ENCODE measurements around the gene NOX4.
"Not testable (repeated sequence)": the region's sequence is repeated elsewhere in the genome, so short reads cannot be mapped to it uniquely, and the experiment has no call there.

Gene NOX4

GRCh38 chr11:89378986-89379385 is 112.2 kb downstream of the NOX4 start:
- DNase-seq = not testable (repeated sequence)

GRCh38 chr11:89369356-89369755 is 121.8 kb downstream of the NOX4 start:
- DNase-seq = not testable (repeated sequence)

GRCh38 chr11:89364856-89365255 is 126.3 kb downstream of the NOX4 start:
- DNase-seq = not testable (repeated sequence)

- no peak for DNase-seq
These were observed 129.4 kb downstream of the NOX4 start for GRCh38 chr11:89361734-89362133.

GRCh38 chr11:89359208-89359607 is 132.0 kb downstream of the NOX4 start:
- DNase-seq = not testable (repeated sequence)

GRCh38 chr11:89358761-89359160 is 132.4 kb downstream of the NOX4 start:
- no peak for DNase-seq

- no peak for DNase-seq
These were observed 135.5 kb downstream of the NOX4 start for GRCh38 chr11:89355646-89356045.

GRCh38 chr11:89354513-89354912 is 136.7 kb downstream of the NOX4 start:
- not testable (repeated sequence) for DNase-seq

GRCh38 chr11:89347071-89347470 is 144.1 kb downstream of the NOX4 start:
- DNase-seq = no peak

GRCh38 chr11:89346601-89347000 is 144.6 kb downstream of the NOX4 start:
- no peak for DNase-seq

- not testable (repeated sequence) for DNase-seq
These were observed 148.1 kb downstream of the NOX4 start for GRCh38 chr11:89342880-89343572.

GRCh38 chr11:89340450-89340849 is 150.7 kb downstream of the NOX4 start:
- DNase-seq = not testable (repeated sequence)

- DNase-seq = not testable (repeated sequence)
These were observed 153.1 kb downstream of the NOX4 start for GRCh38 chr11:89338073-89338472.

GRCh38 chr11:89337100-89337650 is 154.0 kb downstream of the NOX4 start:
- DNase-seq = not testable (repeated sequence)

GRCh38 chr11:89333704-89334103 is 157.5 kb downstream of the NOX4 start:
- DNase-seq = not testable (repeated sequence)

- DNase-seq = not testable (repeated sequence)
These were observed 159.2 kb downstream of the NOX4 start for GRCh38 chr11:89331940-89332339.

GRCh38 chr11:89327885-89328284 is 163.3 kb downstream of the NOX4 start:
- DNase-seq = no peak

GRCh38 chr11:89321401-89321800 is 169.8 kb downstream of the NOX4 start:
- DNase-seq = no peak

GRCh38 chr11:89310607-89311006 is 180.6 kb downstream of the NOX4 start:
- DNase-seq = not testable (repeated sequence)

GRCh38 chr11:89309321-89309985 is 181.7 kb downstream of the NOX4 start:
- DNase-seq = not testable (repeated sequence)

- not testable (repeated sequence) for DNase-seq
These were observed 182.9 kb downstream of the NOX4 start for GRCh38 chr11:89308272-89308671.

GRCh38 chr11:89303029-89303428 is 188.1 kb downstream of the NOX4 start:
- not testable (repeated sequence) for DNase-seq

- not testable (repeated sequence) for DNase-seq
These were observed 196.2 kb downstream of the NOX4 start for GRCh38 chr11:89295023-89295422.
